K562 (cell line): ENCODE measurements around the gene PARP4. TPM values are rescaled to one million over a fixed set of nuclear protein-coding genes. Genes with fewer than 3 reads are reported as not detected.

Experiments used
- BRD4 ChIP-seq: fragments of 200-600 bp; sonication (generic); IDR thresholded peaks from 2 replicates; pipeline ENCODE4 v1.6.1; 2017; ENCODE audit warnings: inconsistent platforms
- CBFA2T2 ChIP-seq: fragments of 450-650 bp; conservative IDR thresholded peaks from 2 replicates; pipeline ENCODE4 v1.6.1; 2017; ENCODE audit warnings: mild to moderate bottlenecking
- CHD1 ChIP-seq: fragments of 200-600 bp; sonication (generic); IDR thresholded peaks from one replicate; pipeline ENCODE4 v1.6.1; 2012; ENCODE audit warnings: mild to moderate bottlenecking, moderate library complexity, low read length, inconsistent platforms
- E2F3 ChIP-seq: fragments of 250-450 bp; sonication (Bioruptor Pico); IDR thresholded peaks from 2 replicates; pipeline ENCODE4 v1.4.0; 2020; ENCODE audit warnings: mild to moderate bottlenecking
- FOXA1 ChIP-seq: fragments of 450-650 bp; IDR thresholded peaks from 2 replicates; pipeline ENCODE4 v1.6.1; 2016; ENCODE audit warnings: mild to moderate bottlenecking, borderline replicate concordance
- FOXK1 ChIP-seq: sonication (generic); formaldehyde crosslinking; IDR thresholded peaks from 2 replicates; pipeline ENCODE4 v1.8.0; 2022; ENCODE audit warnings: missing genetic modification reagents, mild to moderate bottlenecking, borderline replicate concordance
- HES1 ChIP-seq: fragments of 450-650 bp; IDR thresholded peaks from 2 replicates; pipeline ENCODE4 v1.6.1; 2016; ENCODE audit warnings: low read depth, mild to moderate bottlenecking, moderate library complexity
- IFI16 ChIP-seq: fragments of 250-450 bp; sonication (Bioruptor Pico); IDR thresholded peaks from 2 replicates; pipeline ENCODE4 v2.1.2; 2022; ENCODE audit warnings: mild to moderate bottlenecking, inconsistent platforms
- NCOA6 ChIP-seq: fragments of 450-650 bp; IDR thresholded peaks from 2 replicates; pipeline ENCODE4 v1.6.1; 2017; ENCODE audit warnings: mild to moderate bottlenecking
- NFATC3 ChIP-seq: fragments of 450-650 bp; IDR thresholded peaks from 2 replicates; pipeline ENCODE4 v1.6.1; 2017; ENCODE audit warnings: mild to moderate bottlenecking
- NFE2L1 ChIP-seq: fragments of 450-650 bp; IDR thresholded peaks from 2 replicates; pipeline ENCODE4 v1.6.1; 2016; ENCODE audit warnings: missing genetic modification characterization, low read depth, mild to moderate bottlenecking, missing compliant biosample characterization, moderate library complexity, borderline replicate concordance
- NONO ChIP-seq, 2 experiments: fragments of 200-400 bp in 1 of 2; fragments of 450-650 bp in 1 of 2; formaldehyde crosslinking in 1 of 2; IDR thresholded peaks; 2 replicates each; pipeline ENCODE4 v1.6.1; 2017; ENCODE audit warnings: low read depth in 2 of 2, mild to moderate bottlenecking in 2 of 2, moderate library complexity in 2 of 2, low read length in 1 of 2
- PHF21A ChIP-seq: fragments of 450-650 bp; IDR thresholded peaks from 2 replicates; pipeline ENCODE4 v1.6.1; 2017; ENCODE audit warnings: low read depth, borderline replicate concordance
- PHF8 ChIP-seq: fragments of 200-600 bp; sonication (generic); IDR thresholded peaks from 2 replicates; pipeline ENCODE4 v1.6.1; 2012; ENCODE audit warnings: mixed run types, mild to moderate bottlenecking, inconsistent platforms, low read length, moderate library complexity, borderline replicate concordance
- PTRF ChIP-seq: fragments of 450-650 bp; IDR thresholded peaks from 2 replicates; pipeline ENCODE4 v1.6.1; 2016; ENCODE audit warnings: mild to moderate bottlenecking, missing genetic modification characterization, missing compliant biosample characterization
- RBM17 ChIP-seq: fragments of 200-400 bp; formaldehyde crosslinking; IDR thresholded peaks from 2 replicates; pipeline ENCODE4 v1.6.1; 2017; ENCODE audit warnings: low read depth, mild to moderate bottlenecking, low read length, borderline replicate concordance
- TGIF2 ChIP-seq: sonication (generic); formaldehyde crosslinking; IDR thresholded peaks from 2 replicates; pipeline ENCODE4 v1.8.1; 2022; ENCODE audit warnings: mild to moderate bottlenecking, missing genetic modification reagents, moderate library complexity
- ZBTB33 ChIP-seq: sonication (generic); formaldehyde crosslinking; IDR thresholded peaks from 2 replicates; pipeline ENCODE4 v1.8.1; 2023; ENCODE audit warnings: mild to moderate bottlenecking, missing genetic modification reagents
- ZKSCAN1 ChIP-seq: fragments of 150-350 bp; IDR thresholded peaks from 2 replicates; pipeline ENCODE4 v1.6.1; 2016; ENCODE audit warnings: low read depth, low read length
- ZNF121 ChIP-seq: sonication (generic); formaldehyde crosslinking; conservative IDR thresholded peaks from 2 replicates; pipeline ENCODE4 v1.8.0; 2022; ENCODE audit warnings: missing genetic modification reagents
- ZNF316 ChIP-seq: fragments of 450-650 bp; IDR thresholded peaks from 2 replicates; pipeline ENCODE4 v1.6.1; 2016
- ZNF589 ChIP-seq: fragments of 200-800 bp; sonication (Bioruptor generic); IDR thresholded peaks from 2 replicates; pipeline ENCODE4 v1.6.1; 2016; ENCODE audit warnings: low read depth, missing genetic modification characterization, missing compliant biosample characterization
- ZNF592 ChIP-seq: fragments of 450-650 bp; IDR thresholded peaks from 2 replicates; pipeline ENCODE4 v1.6.1; 2017; ENCODE audit warnings: antibody characterized with exemption, mild to moderate bottlenecking
- polyA plus RNA-seq, 8 experiments: library from polyadenylated mRNA; depleted of rRNA in 4 of 8; stranded (reverse) in 5 of 8; unstranded in 3 of 8; fragments of >200 nt; fragmentation: Nextera tagmentation in 2 of 8; fragmentation: Illumina TruSeq in 1 of 8; extraction: Ambion mirVana in 2 of 8; extraction: Trizol in 1 of 8; gene quantifications; 2 replicates each; pipeline versions ENCODE4 v1.2.1 to v1.2.3, GENCODE V29; 2011 to 2014; ENCODE audit warnings: inconsistent platforms in 1 of 8, missing spikeins in 1 of 8
- total RNA-seq, 7 experiments: library from RNA; depleted of rRNA in 6 of 7; stranded (reverse); fragments of >200 nt in 6 of 7; fragmentation: Illumina TruSeq in 2 of 7; extraction: Trizol in 2 of 7; gene quantifications; 2 replicates each; pipeline versions ENCODE4 v1.2.1 to v1.2.3, GENCODE V29; 2011 to 2021; ENCODE audit warnings: low replicate concordance in 1 of 7
- TF ChIP-seq, protein P1 (sequence below): fragments of 450-650 bp; IDR thresholded peaks from 2 replicates; pipeline ENCODE4 v1.6.1; 2016

Gene PARP4
- total and polyA plus RNA-seq, 9 of the 15 experiments (the other 6 are each of a cell fraction or from before 2014, with no cell fraction given): 6.3 to 26.3 (median 18.8) TPM

DNA sequence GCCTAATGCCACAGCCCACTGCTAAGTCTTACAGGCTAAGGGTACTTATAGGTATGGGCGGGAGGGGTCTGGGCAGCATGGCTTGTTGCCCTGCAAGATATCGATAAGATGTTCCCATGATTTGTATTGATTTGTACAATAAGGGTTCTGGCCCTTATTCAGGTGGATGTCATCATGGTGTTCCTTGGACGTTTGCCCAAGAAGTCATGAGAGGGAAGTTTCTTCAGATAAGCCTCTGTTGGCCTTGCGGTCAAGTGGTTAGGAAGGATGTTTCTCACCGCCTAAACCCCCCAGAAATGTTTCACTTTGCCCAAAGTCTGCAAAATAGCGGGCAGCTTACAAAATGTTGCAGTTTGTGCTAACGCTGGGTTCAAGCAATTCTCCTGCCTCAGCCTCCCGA lies 7.3 kb downstream of the PARP4 start (continued):
- TF ChIP-seq FOXK1 (CRISPR knock-in tag) (no peak), CHD1 (no peak), NCOA6 (no peak), RBM17 (no peak), E2F3 (no peak), PHF21A (no peak), ZNF592 (no peak), NONO (IDR thresholded peaks at IDR 0.05; ENCODE audit: low read depth in 2 of 2, low read length in 1 of 2) (no peak), PTRF (tag) (no peak), ZBTB33 (no peak), PHF8 (no peak), IFI16 (CRISPR knock-in tag) (no peak), ZNF316 (no peak), NFATC3 (no peak), FOXA1 (no peak), ZNF589 (CRISPR knock-in tag) (no peak), ZNF121 (CRISPR knock-in tag) (peak; percentile 37; the same call in 1 of the 2 replicates), TGIF2 (no peak), NFE2L1 (tag) (no peak), BRD4 (no peak), CBFA2T2 (peak; percentile 20; the same call in 1 of the 2 replicates), HES1 (no peak), ZKSCAN1 (no peak)
- TF ChIP-seq, protein P1, sequence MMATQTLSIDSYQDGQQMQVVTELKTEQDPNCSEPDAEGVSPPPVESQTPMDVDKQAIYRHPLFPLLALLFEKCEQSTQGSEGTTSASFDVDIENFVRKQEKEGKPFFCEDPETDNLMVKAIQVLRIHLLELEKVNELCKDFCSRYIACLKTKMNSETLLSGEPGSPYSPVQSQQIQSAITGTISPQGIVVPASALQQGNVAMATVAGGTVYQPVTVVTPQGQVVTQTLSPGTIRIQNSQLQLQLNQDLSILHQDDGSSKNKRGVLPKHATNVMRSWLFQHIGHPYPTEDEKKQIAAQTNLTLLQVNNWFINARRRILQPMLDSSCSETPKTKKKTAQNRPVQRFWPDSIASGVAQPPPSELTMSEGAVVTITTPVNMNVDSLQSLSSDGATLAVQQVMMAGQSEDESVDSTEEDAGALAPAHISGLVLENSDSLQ: no peak
